Measurements from ENCODE around the gene KRT81.
"Not testable (repeated sequence)": the region's sequence is repeated elsewhere in the genome, so short reads cannot be mapped to it uniquely, and the experiment has no call there.

KRT81 gene

GRCh38 chr12:52241205-52241842, 50.0 kb downstream of the KRT81 start:
- DNase-seq (ENCODE audit: low read depth): no peak

- not testable (repeated sequence) for DNase-seq (ENCODE audit: low read depth)
Observed at GRCh38 chr12:52240247-52240646, 51.1 kb downstream of the KRT81 start.

GRCh38 chr12:52239767-52240166, 51.6 kb downstream of the KRT81 start:
- DNase-seq (ENCODE audit: low read depth): no peak

- no peak for DNase-seq (ENCODE audit: low read depth)
Observed at GRCh38 chr12:52238916-52239646, 52.3 kb downstream of the KRT81 start.

- no peak for DNase-seq (ENCODE audit: low read depth)
Observed at GRCh38 chr12:52238207-52238840, 53.0 kb downstream of the KRT81 start.

- DNase-seq (ENCODE audit: low read depth): no peak
Observed at GRCh38 chr12:52236386-52237050, 54.8 kb downstream of the KRT81 start.

Data from GM04503 (cell line).